Left lung (tissue), 10 donors: ENCODE data around the gene TMEM255B. TPM values are rescaled to one million over a fixed set of nuclear protein-coding genes. Genes with fewer than 3 reads are reported as not detected.
A peak's percentile ranks its signal among the peaks of the same experiment; 100 is the strongest.

Experiments used
- ATAC-seq: fragments of 200-7000 bp; cut with Tn5 transposase; one replicate; pipeline ENCODE4 v1.9.1; 2020; ENCODE audit warnings: moderate library complexity
- DNase-seq, 4 donors: peaks; one replicate each; pipeline ENCODE4 v3.0.0-alpha.2; 2013 to 2020
- H3K27ac ChIP-seq, 2 donors: fragments of 200-600 bp; sonication (generic) in 1 of 2; one replicate each; pipeline versions ENCODE4 v1.5.0 to v1.8.0; 2020 to 2021
- H3K27me3 ChIP-seq, 2 donors: fragments of 200-600 bp; sonication (generic) in 1 of 2; one replicate each; pipeline versions ENCODE4 v1.5.0 to v1.8.0; 2020 to 2021
- H3K36me3 ChIP-seq, 2 donors: fragments of 200-600 bp; sonication (generic) in 1 of 2; one replicate each; pipeline versions ENCODE4 v1.5.0 to v1.8.0; 2020 to 2021
- H3K4me1 ChIP-seq, 2 donors: fragments of 200-600 bp; one replicate each; pipeline ENCODE4 v1.8.0; 2021
- H3K4me3 ChIP-seq, 2 donors: fragments of 200-600 bp; sonication (generic) in 1 of 2; one replicate each; pipeline versions ENCODE4 v1.5.0 to v1.8.0; 2020 to 2021; ENCODE audit warnings: mild to moderate bottlenecking in 1 of 2
- H3K9me3 ChIP-seq, 2 donors: fragments of 200-600 bp; sonication (generic) in 1 of 2; one replicate each; pipeline versions ENCODE4 v1.5.0 to v1.8.0; 2020 to 2021
- CTCF ChIP-seq, 2 donors: fragments of 200-600 bp; sonication (generic) in 1 of 2; IDR thresholded peaks; one replicate each; pipeline versions ENCODE4 v1.5.0 to v1.8.0; 2021; ENCODE audit warnings: antibody characterized with exemption in 2 of 2
- intact Hi-C, 2 donors: fragments of 100-400 bp; cut with DNase I; formaldehyde crosslinking; loops; one replicate each; pipeline versions ENCODE4 v1.11.2 to v1.14.2; 2022
- polyA plus RNA-seq, 6 donors: library from polyadenylated mRNA; unstranded; fragments of 120-200 nt; gene quantifications; one replicate each; pipeline ENCODE4 v1.2.1, GENCODE V29; 2013; ENCODE audit not compliant: insufficient read length in 6 of 6
- total RNA-seq, 2 donors: library from RNA; stranded (reverse); fragmentation: NEBNext Ultra II Directional; extraction: Animal tissue kit (Norgen Biotek cat#: 25700); gene quantifications; one replicate each; pipeline ENCODE4 v1.2.1, GENCODE V29; 2021
- donor health status: DM: no; HTN: yes; CAD: no.
- donor health status: DM: no; HTN: no; CAD: no.

The TMEM255B gene
- total and polyA plus RNA-seq, 8 donors, result 10.4 to 30.7 (median 15.7) TPM

- no peaks in the 10 kb centered on the region for H3K9me3 ChIP-seq
- no peak overlapping the region for H3K4me3 ChIP-seq
- H3K4me1 ChIP-seq, result peaks cover 0 to 21% of the 10 kb centered on the region in 2 donors
- ATAC-seq, result no peak
- H3K27ac ChIP-seq, result no peak overlapping the region
- DNase-seq, result no peak
- TF ChIP-seq CTCF (IDR thresholded peaks at IDR 0.05), result no peak
- intact Hi-C loops, result no loop called here
- no peaks in the 10 kb centered on the region for H3K36me3 ChIP-seq
- H3K27me3 ChIP-seq, result peaks cover 0 to 22% of the 10 kb centered on the region in 2 donors
Observed at GRCh38 chr13:113746143-113746525, 12.9 kb upstream of the TMEM255B start.

GRCh38 chr13:113746671-113747070 is 12.4 kb upstream of the TMEM255B start:
- H3K27ac ChIP-seq, result no peak overlapping the region
- H3K4me3 ChIP-seq, result no peak overlapping the region
- H3K36me3 ChIP-seq, result no peaks in the 10 kb centered on the region
- DNase-seq (peak in 1 of 4 donors; percentile 60), ATAC-seq (no peak)
- H3K4me1 ChIP-seq, result peaks cover 0 to 16% of the 10 kb centered on the region in 2 donors
- no peaks in the 10 kb centered on the region for H3K9me3 ChIP-seq
- TF ChIP-seq CTCF (IDR thresholded peaks at IDR 0.05), result no peak
- H3K27me3 ChIP-seq, result peaks cover 0 to 18% of the 10 kb centered on the region in 2 donors
- intact Hi-C loops, result no loop called here

GRCh38 chr13:113747291-113747833 is 11.7 kb upstream of the TMEM255B start:
- Histone ChIP-seq H3K4me3 (no peak overlapping the region), H3K9me3 (no peaks in the 10 kb centered on the region), H3K27ac (no peak overlapping the region), H3K4me1 (peaks cover 0 to 9% of the 10 kb centered on the region in 2 donors), H3K27me3 (peaks cover 0 to 12% of the 10 kb centered on the region in 2 donors), H3K36me3 (no peaks in the 10 kb centered on the region)
- no peak for ATAC-seq
- DNase-seq, result peak in 1 of 4 donors; percentile 75
- intact Hi-C loops, result no loop called here
- TF ChIP-seq CTCF (IDR thresholded peaks at IDR 0.05), result no peak

- intact Hi-C loops, result no loop called here
- no peak overlapping the region for H3K4me3 ChIP-seq
- peaks cover 0 to 3% of the 10 kb centered on the region in 2 donors for H3K27me3 ChIP-seq
- H3K36me3 ChIP-seq, result no peaks in the 10 kb centered on the region
- ATAC-seq (no peak), DNase-seq (peak in 1 of 4 donors; percentile 53)
- no peaks in the 10 kb centered on the region for H3K9me3 ChIP-seq
- TF ChIP-seq CTCF (IDR thresholded peaks at IDR 0.05), result no peak
- H3K4me1 ChIP-seq, result no peaks in the 10 kb centered on the region
- H3K27ac ChIP-seq, result no peak overlapping the region
Observed at GRCh38 chr13:113748101-113748861, 10.7 kb upstream of the TMEM255B start.

- no peaks in the 10 kb centered on the region for H3K27me3 ChIP-seq
- DNase-seq (peak in 1 of 4 donors; percentile 71), ATAC-seq (no peak)
- no peak for TF ChIP-seq CTCF (IDR thresholded peaks at IDR 0.05)
- H3K36me3 ChIP-seq, result no peaks in the 10 kb centered on the region
- intact Hi-C loops, result no loop called here
- no peaks in the 10 kb centered on the region for H3K9me3 ChIP-seq
- no peak overlapping the region for H3K4me3 ChIP-seq
- no peak overlapping the region for H3K27ac ChIP-seq
- no peaks in the 10 kb centered on the region for H3K4me1 ChIP-seq
Observed at GRCh38 chr13:113748862-113749451, 10.1 kb upstream of the TMEM255B start.
